Measurements from ENCODE around the gene TCTN3. TPM values are rescaled to one million over a fixed set of nuclear protein-coding genes. Genes with fewer than 3 reads are reported as not detected.

TCTN3 gene
- total and polyA plus RNA-seq, 2 donors = 14.9 to 20.4 TPM

GRCh38 chr10:95698415-95698814, 4.7 kb upstream of the TCTN3 start:
- Histone ChIP-seq H3K9me3 (ENCODE audit: control insufficient read depth in 2 of 2, insufficient read depth in 1 of 2, low read length in 1 of 2) (no peaks in the 10 kb centered on the region), H3K27ac (ENCODE audit: low read depth in 1 of 2, low read length in 1 of 2) (no peak overlapping the region), H3K27me3 (ENCODE audit: control insufficient read depth in 2 of 2, insufficient read depth in 1 of 2, low read length in 1 of 2) (no peaks in the 10 kb centered on the region), H3K4me1 (ENCODE audit: control insufficient read depth in 2 of 2, insufficient read depth in 2 of 2, low read length in 2 of 2) (no peaks in the 10 kb centered on the region), H3K4me3 (ENCODE audit: low read length in 2 of 2) (no peak overlapping the region), H3K36me3 (ENCODE audit: control insufficient read depth in 2 of 2, insufficient read depth in 2 of 2, low read length in 1 of 2) (no peaks in the 10 kb centered on the region)
- 50% methylated on average over 2 of the region's 2 CpGs for WGBS
- DNase-seq (ENCODE audit: low read depth in 6 of 9, low spot score in 9 of 9) = no peak

GRCh38 chr10:95697429-95697828, 3.7 kb upstream of the TCTN3 start:
- Histone ChIP-seq H3K27me3 (ENCODE audit: control insufficient read depth in 2 of 2, insufficient read depth in 1 of 2, low read length in 1 of 2) (no peaks in the 10 kb centered on the region), H3K9me3 (ENCODE audit: control insufficient read depth in 2 of 2, insufficient read depth in 1 of 2, low read length in 1 of 2) (no peaks in the 10 kb centered on the region), H3K4me1 (ENCODE audit: control insufficient read depth in 2 of 2, insufficient read depth in 2 of 2, low read length in 2 of 2) (peaks cover 5 to 8% of the 10 kb centered on the region in 2 donors), H3K36me3 (ENCODE audit: control insufficient read depth in 2 of 2, insufficient read depth in 2 of 2, low read length in 1 of 2) (no peaks in the 10 kb centered on the region), H3K4me3 (ENCODE audit: low read length in 2 of 2) (no peak overlapping the region), H3K27ac (ENCODE audit: low read depth in 1 of 2, low read length in 1 of 2) (no peak overlapping the region)
- DNase-seq (ENCODE audit: low read depth in 6 of 9, low spot score in 9 of 9) = peak in 1 of 9 donors; percentile 15
- 53% methylated on average over 3 of the region's 3 CpGs for WGBS

GRCh38 chr10:95694665-95695064, 938 bp upstream of the TCTN3 start:
- Histone ChIP-seq H3K36me3 (ENCODE audit: control insufficient read depth in 2 of 2, insufficient read depth in 2 of 2, low read length in 1 of 2) (no peaks in the 10 kb centered on the region), H3K27ac (ENCODE audit: low read depth in 1 of 2, low read length in 1 of 2) (no peak overlapping the region), H3K4me1 (ENCODE audit: control insufficient read depth in 2 of 2, insufficient read depth in 2 of 2, low read length in 2 of 2) (peaks cover 5 to 8% of the 10 kb centered on the region in 2 donors), H3K4me3 (ENCODE audit: low read length in 2 of 2) (no peak overlapping the region), H3K9me3 (ENCODE audit: control insufficient read depth in 2 of 2, insufficient read depth in 1 of 2, low read length in 1 of 2) (no peaks in the 10 kb centered on the region), H3K27me3 (ENCODE audit: control insufficient read depth in 2 of 2, insufficient read depth in 1 of 2, low read length in 1 of 2) (no peaks in the 10 kb centered on the region)
- WGBS = 98% methylated on average over 18 of the region's 18 CpGs
- DNase-seq (ENCODE audit: low read depth in 6 of 9, low spot score in 9 of 9) = no peak

GRCh38 chr10:95693071-95693667, 558 bp downstream of the TCTN3 start:
- no peaks in the 10 kb centered on the region for H3K36me3 ChIP-seq (ENCODE audit: control insufficient read depth in 2 of 2, insufficient read depth in 2 of 2, low read length in 1 of 2)
- no peaks in the 10 kb centered on the region for H3K9me3 ChIP-seq (ENCODE audit: control insufficient read depth in 2 of 2, insufficient read depth in 1 of 2, low read length in 1 of 2)
- 22% methylated on average over 15 of the region's 15 CpGs for WGBS
- DNase-seq (ENCODE audit: low read depth in 6 of 9, low spot score in 9 of 9) = peak in 3 of 9 donors; percentile 1 to 8 (median 7)
- peaks cover 5 to 8% of the 10 kb centered on the region in 2 donors for H3K4me1 ChIP-seq (ENCODE audit: control insufficient read depth in 2 of 2, insufficient read depth in 2 of 2, low read length in 2 of 2)
- no peaks in the 10 kb centered on the region for H3K27me3 ChIP-seq (ENCODE audit: control insufficient read depth in 2 of 2, insufficient read depth in 1 of 2, low read length in 1 of 2)
- peak overlapping the region; percentile 33 to 73 for H3K27ac ChIP-seq (ENCODE audit: low read depth in 1 of 2, low read length in 1 of 2)
- H3K4me3 ChIP-seq (ENCODE audit: low read length in 2 of 2) = peak overlapping the region; percentile 69 to 80

GRCh38 chr10:95691281-95691680, 2.4 kb downstream of the TCTN3 start:
- H3K4me3 ChIP-seq (ENCODE audit: low read length in 2 of 2) = no peak overlapping the region
- no peaks in the 10 kb centered on the region for H3K9me3 ChIP-seq (ENCODE audit: control insufficient read depth in 2 of 2, insufficient read depth in 1 of 2, low read length in 1 of 2)
- no peak overlapping the region for H3K27ac ChIP-seq (ENCODE audit: low read depth in 1 of 2, low read length in 1 of 2)
- 92% methylated on average over 2 of the region's 2 CpGs for WGBS
- DNase-seq (ENCODE audit: low read depth in 6 of 9, low spot score in 9 of 9) = no peak
- H3K27me3 ChIP-seq (ENCODE audit: control insufficient read depth in 2 of 2, insufficient read depth in 1 of 2, low read length in 1 of 2) = no peaks in the 10 kb centered on the region
- peaks cover 5 to 8% of the 10 kb centered on the region in 2 donors for H3K4me1 ChIP-seq (ENCODE audit: control insufficient read depth in 2 of 2, insufficient read depth in 2 of 2, low read length in 2 of 2)
- peaks cover 3 to 11% of the 10 kb centered on the region in 2 donors for H3K36me3 ChIP-seq (ENCODE audit: control insufficient read depth in 2 of 2, insufficient read depth in 2 of 2, low read length in 1 of 2)

- Histone ChIP-seq H3K9me3 (ENCODE audit: control insufficient read depth in 2 of 2, insufficient read depth in 1 of 2, low read length in 1 of 2) (no peaks in the 10 kb centered on the region), H3K4me1 (ENCODE audit: control insufficient read depth in 2 of 2, insufficient read depth in 2 of 2, low read length in 2 of 2) (peaks cover 5 to 8% of the 10 kb centered on the region in 2 donors), H3K36me3 (ENCODE audit: control insufficient read depth in 2 of 2, insufficient read depth in 2 of 2, low read length in 1 of 2) (peaks cover 3 to 26% of the 10 kb centered on the region in 2 donors), H3K4me3 (ENCODE audit: low read length in 2 of 2) (no peak overlapping the region), H3K27me3 (ENCODE audit: control insufficient read depth in 2 of 2, insufficient read depth in 1 of 2, low read length in 1 of 2) (no peaks in the 10 kb centered on the region), H3K27ac (ENCODE audit: low read depth in 1 of 2, low read length in 1 of 2) (no peak overlapping the region)
- DNase-seq (ENCODE audit: low read depth in 6 of 9, low spot score in 9 of 9) = no peak
- 95% methylated on average over 2 of the region's 2 CpGs for WGBS
These were observed 5.1 kb downstream of the TCTN3 start for GRCh38 chr10:95688648-95689047.

- H3K36me3 ChIP-seq (ENCODE audit: control insufficient read depth in 2 of 2, insufficient read depth in 2 of 2, low read length in 1 of 2) = peaks cover 7 to 46% of the 10 kb centered on the region in 2 donors
- no peaks in the 10 kb centered on the region for H3K9me3 ChIP-seq (ENCODE audit: control insufficient read depth in 2 of 2, insufficient read depth in 1 of 2, low read length in 1 of 2)
- H3K4me3 ChIP-seq (ENCODE audit: low read length in 2 of 2) = no peak overlapping the region
- no peaks in the 10 kb centered on the region for H3K4me1 ChIP-seq (ENCODE audit: control insufficient read depth in 2 of 2, insufficient read depth in 2 of 2, low read length in 2 of 2)
- no peak for DNase-seq (ENCODE audit: low read depth in 6 of 9, low spot score in 9 of 9)
- H3K27me3 ChIP-seq (ENCODE audit: control insufficient read depth in 2 of 2, insufficient read depth in 1 of 2, low read length in 1 of 2) = no peaks in the 10 kb centered on the region
- no peak overlapping the region for H3K27ac ChIP-seq (ENCODE audit: low read depth in 1 of 2, low read length in 1 of 2)
These were observed 9.8 kb downstream of the TCTN3 start for GRCh38 chr10:95683966-95684365.

- H3K36me3 ChIP-seq (ENCODE audit: control insufficient read depth in 2 of 2, insufficient read depth in 2 of 2, low read length in 1 of 2) = peaks cover 0 to 17% of the 10 kb centered on the region in 2 donors
- 92% methylated on average over 1 of the region's 1 CpG for WGBS
- H3K27me3 ChIP-seq (ENCODE audit: control insufficient read depth in 2 of 2, insufficient read depth in 1 of 2, low read length in 1 of 2) = no peaks in the 10 kb centered on the region
- DNase-seq (ENCODE audit: low read depth in 6 of 9, low spot score in 9 of 9) = no peak
- H3K9me3 ChIP-seq (ENCODE audit: control insufficient read depth in 2 of 2, insufficient read depth in 1 of 2, low read length in 1 of 2) = no peaks in the 10 kb centered on the region
- no peak overlapping the region for H3K4me3 ChIP-seq (ENCODE audit: low read length in 2 of 2)
- no peak overlapping the region for H3K27ac ChIP-seq (ENCODE audit: low read depth in 1 of 2, low read length in 1 of 2)
- no peaks in the 10 kb centered on the region for H3K4me1 ChIP-seq (ENCODE audit: control insufficient read depth in 2 of 2, insufficient read depth in 2 of 2, low read length in 2 of 2)
These were observed 18.2 kb downstream of the TCTN3 start for GRCh38 chr10:95675403-95676116.

- Histone ChIP-seq H3K27me3 (ENCODE audit: control insufficient read depth in 2 of 2, insufficient read depth in 1 of 2, low read length in 1 of 2) (no peaks in the 10 kb centered on the region), H3K9me3 (ENCODE audit: control insufficient read depth in 2 of 2, insufficient read depth in 1 of 2, low read length in 1 of 2) (no peaks in the 10 kb centered on the region), H3K36me3 (ENCODE audit: control insufficient read depth in 2 of 2, insufficient read depth in 2 of 2, low read length in 1 of 2) (peaks cover 0 to 13% of the 10 kb centered on the region in 2 donors), H3K4me3 (ENCODE audit: low read length in 2 of 2) (no peak overlapping the region), H3K4me1 (ENCODE audit: control insufficient read depth in 2 of 2, insufficient read depth in 2 of 2, low read length in 2 of 2) (no peaks in the 10 kb centered on the region), H3K27ac (ENCODE audit: low read depth in 1 of 2, low read length in 1 of 2) (no peak overlapping the region)
- no peak for DNase-seq (ENCODE audit: low read depth in 6 of 9, low spot score in 9 of 9)
- 99% methylated on average over 1 of the region's 1 CpG for WGBS
These were observed 19.1 kb downstream of the TCTN3 start for GRCh38 chr10:95674643-95675042.
